ENCODE results near the gene DRAM1.

The DRAM1 gene

GRCh38 chr12:101891462-101891971 is 14.1 kb downstream of the DRAM1 start:
- Histone ChIP-seq H3K9me3 (ENCODE audit: control insufficient read depth, insufficient read depth, low read depth, low read length) (no peaks in the 10 kb centered on the region), H3K27ac (ENCODE audit: extremely low read depth, low read depth, low read length) (peak overlapping the region; percentile 17; the same call in 1 of the 2 replicates), H3K4me3 (ENCODE audit: low read depth, low read length) (no peak overlapping the region), H3K4me1 (ENCODE audit: control insufficient read depth, insufficient read depth, low read length) (peaks cover 10% of the 10 kb centered on the region), H3K36me3 (ENCODE audit: control insufficient read depth in 2 of 2, insufficient read depth in 1 of 2, low read length in 2 of 2) (no peaks in the 10 kb centered on the region)
- ChIA-PET CTCF (interaction anchor here (1.1 to 1.9 kb wide), 3 partner anchors 27 to 61 kb away, joined by 4 to 6 read pairs (median 5); partner anchors contain the start of gene GNPTAB), POLR2A (interaction anchor here (1.7 kb wide), 1 partner anchor 14 kb away, joined by 6 read pairs; the partner anchor contains the start of gene DRAM1)
- TF ChIP-seq ZFP69B (tag by site-specific recombination; IDR thresholded peaks at IDR 0.05): peak; percentile 72; the same call in 1 of the 2 replicates
- peak; percentile 78 for TF ChIP-seq ZNF692 (tag by site-specific recombination; IDR thresholded peaks at IDR 0.05)
- TF ChIP-seq ZSCAN23 (tag by site-specific recombination; IDR thresholded peaks at IDR 0.05): no peak
- TF ChIP-seq ZFHX2 (tag by site-specific recombination; conservative IDR thresholded peaks at IDR 0.05): peak; percentile 22; the same call in 1 of the 2 replicates
- 0 out of 2 replicates have a peak, but pooled peaks have one; percentile 36 for TF ChIP-seq ZBTB17 (tag by site-specific recombination; IDR thresholded peaks at IDR 0.05)
- peak; percentile 43; the same call in 1 of the 2 replicates for TF ChIP-seq KLF1 (tag by site-specific recombination; IDR thresholded peaks at IDR 0.05)
- TF ChIP-seq ZNF600 (tag by site-specific recombination; IDR thresholded peaks at IDR 0.05): peak; percentile 70; the same call in 1 of the 2 replicates
- no peak for TF ChIP-seq HIC1 (tag by site-specific recombination; IDR thresholded peaks at IDR 0.05)
- TF ChIP-seq ZNF394 (tag by site-specific recombination; IDR thresholded peaks at IDR 0.05; ENCODE audit: borderline replicate concordance): no peak
- no peak for TF ChIP-seq ZNF423 (tag by site-specific recombination; IDR thresholded peaks at IDR 0.05)
- peak; percentile 76 for TF ChIP-seq PRDM10 (tag by site-specific recombination; IDR thresholded peaks at IDR 0.05)
- peak; percentile 56 for TF ChIP-seq ZNF335 (tag by site-specific recombination; conservative IDR thresholded peaks at IDR 0.05)
- TF ChIP-seq PRDM6 (tag by site-specific recombination; IDR thresholded peaks at IDR 0.05): peak; percentile 65
- peak; percentile 25; the same call in 1 of the 2 replicates for TF ChIP-seq TRIM28 (IDR thresholded peaks at IDR 0.05; ENCODE audit: borderline replicate concordance, low read length)
- peak; percentile 29 for TF ChIP-seq SETDB1 (IDR thresholded peaks at IDR 0.05; ENCODE audit: insufficient read length, low read length)
- TF ChIP-seq SP7 (tag by site-specific recombination; IDR thresholded peaks at IDR 0.05): peak; percentile 4; the same call in 1 of the 2 replicates
- no peak for TF ChIP-seq KLF9 (tag by site-specific recombination; IDR thresholded peaks at IDR 0.05; ENCODE audit: low read depth)
- no peak for TF ChIP-seq CTCF (tag by site-specific recombination; IDR thresholded peaks at IDR 0.05)
- TF ChIP-seq SCRT2 (tag by site-specific recombination; IDR thresholded peaks at IDR 0.05): peak; percentile 65
- peak; percentile 87 for TF ChIP-seq FEZF1 (tag by site-specific recombination; IDR thresholded peaks at IDR 0.05)
- no peak for TF ChIP-seq ZNF366 (tag by site-specific recombination; conservative IDR thresholded peaks at IDR 0.05)
- peak; percentile 42 for TF ChIP-seq OSR2 (tag by site-specific recombination; IDR thresholded peaks at IDR 0.05)

Data from HEK293 (cell line).